Peyer's patch (tissue), 4 donors: ENCODE results near the gene EFCAB8.

Source experiments
- CTCF ChIP-seq, 6 experiments: fragments of 450-650 bp in 4 of 6; fragments of 200-600 bp in 2 of 6; sonication (generic) in 1 of 6; IDR thresholded peaks; one replicate each; pipeline ENCODE4 v1.5.1; 2017 to 2019; ENCODE audit warnings: antibody characterized with exemption in 6 of 6, mild to moderate bottlenecking in 3 of 6, moderate library complexity in 1 of 6
- POLR2A ChIP-seq, 2 donors: fragments of 450-650 bp; IDR thresholded peaks; one replicate each; pipeline ENCODE4 v1.5.1; 2017; ENCODE audit warnings: antibody characterized with exemption in 2 of 2, mild to moderate bottlenecking in 2 of 2, moderate library complexity in 2 of 2

GRCh38 chr20:32967961-32968457 lies 109.3 kb downstream of the EFCAB8 start:
- TF ChIP-seq POLR2A (IDR thresholded peaks at IDR 0.05) (no peak), CTCF (IDR thresholded peaks at IDR 0.05) (no peak)
